Neural cell (in vitro differentiated cells): ENCODE data around the gene AVL9.

Source experiments
- EZH2 ChIP-seq: fragments of 200-600, 300-800 bp; shearing (Covaris generic), sonication (generic); IDR thresholded peaks from 2 replicates; pipeline ENCODE4 v1.6.1; 2014; ENCODE audit warnings: antibody characterized with exemption, low read length, borderline replicate concordance, mild to moderate bottlenecking; ENCODE audit not compliant: insufficient read depth, poor library complexity, severe bottlenecking
- POLR2AphosphoS5 ChIP-seq: IDR thresholded peaks from 2 replicates; pipeline ENCODE4 v1.6.1; 2012
- SMC3 ChIP-seq: fragments of 450-650 bp; conservative IDR thresholded peaks from 2 replicates; pipeline ENCODE4 v1.6.1; 2014; ENCODE audit warnings: antibody characterized with exemption, mild to moderate bottlenecking, moderate library complexity; ENCODE audit not compliant: poor library complexity
- TF ChIP-seq, protein P1 (sequence below): fragments of 450-650 bp; IDR thresholded peaks from 2 replicates; pipeline ENCODE4 v1.5.1; 2014; ENCODE audit warnings: antibody characterized with exemption, mild to moderate bottlenecking, moderate library complexity; ENCODE audit not compliant: poor library complexity, severe bottlenecking
- TF ChIP-seq, protein P2 (sequence below): IDR thresholded peaks from 2 replicates; pipeline ENCODE4 v1.6.1; 2012; ENCODE audit warnings: borderline replicate concordance

DNA sequence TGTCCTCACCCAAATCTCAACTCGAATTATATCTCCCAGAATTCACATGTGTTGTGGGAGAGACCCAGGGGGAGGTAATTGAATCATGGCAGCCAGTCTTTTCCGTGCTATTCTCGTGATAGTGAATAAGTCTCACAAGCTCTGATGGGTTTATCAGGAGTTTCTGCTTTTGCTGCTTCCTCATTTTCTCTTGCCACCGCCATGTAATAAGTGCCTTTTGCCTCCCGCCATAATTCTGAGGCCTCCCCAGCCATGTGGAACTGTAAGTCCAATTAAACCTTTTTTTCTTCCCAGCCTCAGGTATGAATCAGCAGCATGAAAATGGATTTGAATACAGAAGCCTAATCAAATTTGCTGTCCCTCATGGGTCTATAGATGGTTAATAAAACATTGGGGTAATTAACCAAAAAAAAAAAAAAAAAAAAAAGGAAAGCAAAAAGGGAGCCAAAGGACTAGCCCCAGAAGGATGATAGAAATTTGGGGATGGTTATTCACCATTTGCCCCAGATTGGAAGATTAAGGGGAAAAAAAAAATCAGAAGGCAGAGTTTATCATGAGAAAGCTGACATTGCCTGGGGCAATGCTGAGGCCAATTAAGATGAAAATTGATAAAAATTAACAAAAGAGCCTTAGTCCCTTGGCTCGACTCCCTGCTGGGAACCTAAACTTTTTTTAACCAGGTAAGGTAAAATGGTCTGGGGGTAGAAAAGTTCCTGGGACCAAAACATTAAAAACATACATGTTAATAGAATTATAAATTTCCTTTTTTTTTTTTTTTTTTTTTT is 27.6 kb downstream of the AVL9 start:
- TF ChIP-seq POLR2AphosphoS5 = no peak
- TF ChIP-seq, protein P1, sequence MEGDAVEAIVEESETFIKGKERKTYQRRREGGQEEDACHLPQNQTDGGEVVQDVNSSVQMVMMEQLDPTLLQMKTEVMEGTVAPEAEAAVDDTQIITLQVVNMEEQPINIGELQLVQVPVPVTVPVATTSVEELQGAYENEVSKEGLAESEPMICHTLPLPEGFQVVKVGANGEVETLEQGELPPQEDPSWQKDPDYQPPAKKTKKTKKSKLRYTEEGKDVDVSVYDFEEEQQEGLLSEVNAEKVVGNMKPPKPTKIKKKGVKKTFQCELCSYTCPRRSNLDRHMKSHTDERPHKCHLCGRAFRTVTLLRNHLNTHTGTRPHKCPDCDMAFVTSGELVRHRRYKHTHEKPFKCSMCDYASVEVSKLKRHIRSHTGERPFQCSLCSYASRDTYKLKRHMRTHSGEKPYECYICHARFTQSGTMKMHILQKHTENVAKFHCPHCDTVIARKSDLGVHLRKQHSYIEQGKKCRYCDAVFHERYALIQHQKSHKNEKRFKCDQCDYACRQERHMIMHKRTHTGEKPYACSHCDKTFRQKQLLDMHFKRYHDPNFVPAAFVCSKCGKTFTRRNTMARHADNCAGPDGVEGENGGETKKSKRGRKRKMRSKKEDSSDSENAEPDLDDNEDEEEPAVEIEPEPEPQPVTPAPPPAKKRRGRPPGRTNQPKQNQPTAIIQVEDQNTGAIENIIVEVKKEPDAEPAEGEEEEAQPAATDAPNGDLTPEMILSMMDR = no peak
- TF ChIP-seq EZH2 = no peak
- TF ChIP-seq SMC3 = no peak
- TF ChIP-seq, protein P2, sequence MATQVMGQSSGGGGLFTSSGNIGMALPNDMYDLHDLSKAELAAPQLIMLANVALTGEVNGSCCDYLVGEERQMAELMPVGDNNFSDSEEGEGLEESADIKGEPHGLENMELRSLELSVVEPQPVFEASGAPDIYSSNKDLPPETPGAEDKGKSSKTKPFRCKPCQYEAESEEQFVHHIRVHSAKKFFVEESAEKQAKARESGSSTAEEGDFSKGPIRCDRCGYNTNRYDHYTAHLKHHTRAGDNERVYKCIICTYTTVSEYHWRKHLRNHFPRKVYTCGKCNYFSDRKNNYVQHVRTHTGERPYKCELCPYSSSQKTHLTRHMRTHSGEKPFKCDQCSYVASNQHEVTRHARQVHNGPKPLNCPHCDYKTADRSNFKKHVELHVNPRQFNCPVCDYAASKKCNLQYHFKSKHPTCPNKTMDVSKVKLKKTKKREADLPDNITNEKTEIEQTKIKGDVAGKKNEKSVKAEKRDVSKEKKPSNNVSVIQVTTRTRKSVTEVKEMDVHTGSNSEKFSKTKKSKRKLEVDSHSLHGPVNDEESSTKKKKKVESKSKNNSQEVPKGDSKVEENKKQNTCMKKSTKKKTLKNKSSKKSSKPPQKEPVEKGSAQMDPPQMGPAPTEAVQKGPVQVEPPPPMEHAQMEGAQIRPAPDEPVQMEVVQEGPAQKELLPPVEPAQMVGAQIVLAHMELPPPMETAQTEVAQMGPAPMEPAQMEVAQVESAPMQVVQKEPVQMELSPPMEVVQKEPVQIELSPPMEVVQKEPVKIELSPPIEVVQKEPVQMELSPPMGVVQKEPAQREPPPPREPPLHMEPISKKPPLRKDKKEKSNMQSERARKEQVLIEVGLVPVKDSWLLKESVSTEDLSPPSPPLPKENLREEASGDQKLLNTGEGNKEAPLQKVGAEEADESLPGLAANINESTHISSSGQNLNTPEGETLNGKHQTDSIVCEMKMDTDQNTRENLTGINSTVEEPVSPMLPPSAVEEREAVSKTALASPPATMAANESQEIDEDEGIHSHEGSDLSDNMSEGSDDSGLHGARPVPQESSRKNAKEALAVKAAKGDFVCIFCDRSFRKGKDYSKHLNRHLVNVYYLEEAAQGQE = no peak
